GM12865 (cell line): ENCODE measurements around the gene KLHL14.

Experiments used
- DNase-seq: peaks from one replicate; pipeline ENCODE4 v3.0.0; 2010; ENCODE audit warnings: low read depth
- H3K4me3 ChIP-seq: 2 replicates; pipeline ENCODE4 v1.5.1; 2011; ENCODE audit warnings: mild to moderate bottlenecking, low read depth, low read length, control low read depth
- CTCF ChIP-seq: IDR thresholded peaks from 2 replicates; pipeline ENCODE4 v1.5.1; 2011; ENCODE audit warnings: low read length, control low read depth, low read depth, inconsistent platforms; ENCODE audit not compliant: insufficient read depth; ENCODE audit errors: missing control alignments

KLHL14 gene, protein sequence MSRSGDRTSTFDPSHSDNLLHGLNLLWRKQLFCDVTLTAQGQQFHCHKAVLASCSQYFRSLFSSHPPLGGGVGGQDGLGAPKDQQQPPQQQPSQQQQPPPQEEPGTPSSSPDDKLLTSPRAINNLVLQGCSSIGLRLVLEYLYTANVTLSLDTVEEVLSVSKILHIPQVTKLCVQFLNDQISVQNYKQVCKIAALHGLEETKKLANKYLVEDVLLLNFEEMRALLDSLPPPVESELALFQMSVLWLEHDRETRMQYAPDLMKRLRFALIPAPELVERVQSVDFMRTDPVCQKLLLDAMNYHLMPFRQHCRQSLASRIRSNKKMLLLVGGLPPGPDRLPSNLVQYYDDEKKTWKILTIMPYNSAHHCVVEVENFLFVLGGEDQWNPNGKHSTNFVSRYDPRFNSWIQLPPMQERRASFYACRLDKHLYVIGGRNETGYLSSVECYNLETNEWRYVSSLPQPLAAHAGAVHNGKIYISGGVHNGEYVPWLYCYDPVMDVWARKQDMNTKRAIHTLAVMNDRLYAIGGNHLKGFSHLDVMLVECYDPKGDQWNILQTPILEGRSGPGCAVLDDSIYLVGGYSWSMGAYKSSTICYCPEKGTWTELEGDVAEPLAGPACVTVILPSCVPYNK

DNA sequence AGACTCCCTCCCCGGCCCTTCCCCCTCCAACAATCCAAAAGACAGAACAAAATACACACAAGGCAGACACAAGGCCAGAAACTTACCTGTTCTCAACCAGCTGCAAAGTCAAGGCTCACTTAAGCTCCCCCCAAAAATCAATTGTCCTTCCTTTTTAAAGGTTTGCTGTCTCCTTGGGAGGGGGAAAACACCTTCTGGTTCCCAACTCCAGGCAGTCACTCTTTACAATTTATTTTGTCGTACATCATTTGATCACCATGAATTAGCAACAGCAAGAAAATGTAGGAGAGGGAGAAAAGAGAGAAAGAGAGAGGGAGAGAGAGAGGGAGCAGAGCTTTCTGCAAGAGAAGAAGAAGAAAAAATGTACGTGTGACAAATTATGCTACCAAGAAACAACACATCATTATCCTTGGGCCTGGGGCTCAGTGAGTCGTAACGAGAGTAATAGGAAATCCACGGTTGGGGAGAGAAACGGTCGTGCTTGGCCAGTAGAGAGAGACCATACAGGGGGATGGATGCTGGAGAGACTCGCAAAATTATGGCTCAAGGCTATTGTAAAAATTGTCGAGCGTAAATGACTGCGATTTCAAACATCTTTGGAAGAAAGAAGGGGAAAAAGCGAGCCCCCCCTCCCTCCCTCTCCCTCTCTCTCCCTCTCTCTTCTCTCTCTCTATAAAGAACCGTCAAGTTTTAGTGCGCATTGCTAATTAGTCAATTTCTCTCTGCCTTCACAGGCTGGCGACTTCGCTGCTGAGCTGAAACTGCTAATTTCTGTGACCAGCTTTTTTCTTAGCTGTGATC is at the start of gene KLHL14:
KLHL14 (minus strand) TSS at position 443 of the 801 bp plus-strand sequence. CDS start 2,432 bp downstream, outside the sequence.
- H3K4me3 ChIP-seq = no peak within 1 kb of the TSS
- DNase-seq = no peak
- no peak for TF ChIP-seq CTCF

DNA sequence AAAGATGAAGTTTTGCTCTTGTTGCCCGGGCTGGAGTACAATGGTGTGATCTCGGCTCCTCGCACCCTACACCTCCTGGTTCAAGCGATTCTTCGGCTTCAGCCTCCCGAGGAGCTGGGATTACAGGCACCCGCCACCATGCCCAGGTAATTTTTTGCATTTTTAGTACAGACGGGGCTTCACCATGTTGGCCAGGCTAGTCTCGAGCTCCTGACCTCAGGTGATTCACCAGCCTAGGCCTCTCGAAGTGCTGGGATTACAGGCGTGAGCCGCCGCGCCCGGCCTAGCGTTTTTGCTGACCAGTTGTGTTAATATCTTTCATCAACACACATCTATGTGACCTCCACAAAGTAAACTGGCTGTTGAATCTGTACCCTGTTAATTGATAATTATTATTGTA is 49.4 kb upstream of the KLHL14 start:
- no peak overlapping the region for H3K4me3 ChIP-seq
- TF ChIP-seq CTCF = no peak
- DNase-seq = no peak

- DNase-seq = no peak
- H3K4me3 ChIP-seq = no peak overlapping the region
- TF ChIP-seq CTCF = no peak
Observed at GRCh38 chr18:32815881-32816280, 43.1 kb upstream of the KLHL14 start.

GRCh38 chr18:32812342-32812741 is 39.5 kb upstream of the KLHL14 start:
- H3K4me3 ChIP-seq = no peak overlapping the region
- DNase-seq = no peak
- TF ChIP-seq CTCF = no peak

GRCh38 chr18:32810314-32810713 is 37.5 kb upstream of the KLHL14 start:
- TF ChIP-seq CTCF = no peak
- DNase-seq = no peak
- H3K4me3 ChIP-seq = no peak overlapping the region

DNA sequence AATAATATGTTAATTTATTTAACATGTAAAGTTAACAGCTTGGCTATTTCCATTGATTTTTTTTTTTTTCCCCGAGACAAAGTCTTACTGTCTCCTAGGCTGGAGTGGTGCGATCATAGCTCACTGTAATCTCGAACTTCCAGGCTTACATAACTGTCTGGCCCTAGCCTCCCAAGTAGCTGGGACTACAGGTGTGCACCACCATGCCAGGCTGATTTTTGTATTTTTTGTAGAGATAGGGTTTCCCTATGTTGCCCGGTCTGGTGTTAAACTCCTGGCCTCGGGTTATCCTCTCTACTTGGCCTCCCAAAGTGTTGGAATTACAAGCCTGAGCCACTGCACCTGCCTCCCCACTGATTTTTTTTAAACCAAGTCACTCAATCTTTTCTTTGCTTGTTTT is 32.5 kb upstream of the KLHL14 start:
- no peak for TF ChIP-seq CTCF
- no peak for DNase-seq
- H3K4me3 ChIP-seq = no peak overlapping the region
